ENCODE results near the gene CDV3. TPM values are rescaled to one million over a fixed set of nuclear protein-coding genes. Genes with fewer than 3 reads are reported as not detected.

CDV3 gene
- polyA plus RNA-seq, 6 donors from 2014 or later = 29.6 to 50.0 (median 38.7) TPM

GRCh38 chr3:133572158-133573053 lies 1.1 kb upstream of the CDV3 start:
- peaks cover 46 to 72% (median 48%) of the 10 kb centered on the region in 3 donors for H3K4me1 Mint-ChIP-seq
- ATAC-seq (ENCODE audit: low read depth in 2 of 2) (peak; percentile 26 to 37), DNase-seq (peak; percentile 79)
- H3K27ac Mint-ChIP-seq = peak overlapping the region; percentile 93 to 99 (median 99)
- no peaks in the 10 kb centered on the region for H3K9me3 Mint-ChIP-seq
- peaks cover 0 to 4% of the 10 kb centered on the region in 2 donors for H3K36me3 Mint-ChIP-seq
- H3K27me3 Mint-ChIP-seq = no peaks in the 10 kb centered on the region
- peak overlapping the region; percentile 78 to 99 (median 92) for H3K4me3 Mint-ChIP-seq

GRCh38 chr3:133573054-133573628 lies 345 bp upstream of the CDV3 start:
- H3K27ac Mint-ChIP-seq = peak overlapping the region; percentile 93 to 99 (median 99)
- ATAC-seq (ENCODE audit: low read depth in 2 of 2) = peak; percentile 72 to 75
- H3K36me3 Mint-ChIP-seq = peaks cover 0 to 4% of the 10 kb centered on the region in 2 donors
- DNase-seq = peak; percentile 100
- H3K4me1 Mint-ChIP-seq = peaks cover 47 to 73% (median 55%) of the 10 kb centered on the region in 3 donors
- peak overlapping the region; percentile 78 to 99 (median 92) for H3K4me3 Mint-ChIP-seq
- H3K9me3 Mint-ChIP-seq = no peaks in the 10 kb centered on the region
- H3K27me3 Mint-ChIP-seq = no peaks in the 10 kb centered on the region

- peak overlapping the region; percentile 78 to 96 (median 90) for H3K4me3 Mint-ChIP-seq
- no peaks in the 10 kb centered on the region for H3K9me3 Mint-ChIP-seq
- peaks cover 0 to 4% of the 10 kb centered on the region in 2 donors for H3K36me3 Mint-ChIP-seq
- ATAC-seq (ENCODE audit: low read depth in 2 of 2) (peak; percentile 20 to 22), DNase-seq (peak; percentile 76)
- H3K4me1 Mint-ChIP-seq = peaks cover 48 to 80% (median 65%) of the 10 kb centered on the region in 3 donors
- H3K27me3 Mint-ChIP-seq = no peaks in the 10 kb centered on the region
- peak overlapping the region; percentile 93 to 97 (median 94) for H3K27ac Mint-ChIP-seq
Measured at GRCh38 chr3:133574260-133574881, 885 bp downstream of the CDV3 start.

GRCh38 chr3:133575086-133575485 lies 1.6 kb downstream of the CDV3 start:
- DNase-seq (no peak), ATAC-seq (ENCODE audit: low read depth in 2 of 2) (no peak)
- Mint-ChIP-seq H3K4me1 (peaks cover 48 to 79% (median 58%) of the 10 kb centered on the region in 3 donors), H3K27ac (peak overlapping the region; percentile 93 to 97 (median 94)), H3K27me3 (no peaks in the 10 kb centered on the region), H3K36me3 (peaks cover 0 to 4% of the 10 kb centered on the region in 2 donors), H3K4me3 (peak overlapping the region; percentile 78 to 96 (median 90)), H3K9me3 (no peaks in the 10 kb centered on the region)

- H3K4me1 Mint-ChIP-seq = peaks cover 48 to 74% (median 54%) of the 10 kb centered on the region in 3 donors
- H3K9me3 Mint-ChIP-seq = no peaks in the 10 kb centered on the region
- H3K27me3 Mint-ChIP-seq = no peaks in the 10 kb centered on the region
- peak overlapping the region; percentile 0 to 96 (median 82) for H3K4me3 Mint-ChIP-seq
- H3K27ac Mint-ChIP-seq = peak overlapping the region in 2 of 6 donors; percentile 7 to 57
- H3K36me3 Mint-ChIP-seq = peaks cover 0 to 4% of the 10 kb centered on the region in 2 donors
- no peak for ATAC-seq (ENCODE audit: low read depth in 2 of 2)
- no peak for DNase-seq
Measured at GRCh38 chr3:133576169-133576568, 2.7 kb downstream of the CDV3 start.

- peaks cover 40 to 63% (median 49%) of the 10 kb centered on the region in 3 donors for H3K4me1 Mint-ChIP-seq
- peaks cover 0 to 4% of the 10 kb centered on the region in 2 donors for H3K36me3 Mint-ChIP-seq
Measured at GRCh38 chr3:133578548-133579191, 5.2 kb downstream of the CDV3 start.

GRCh38 chr3:133583396-133583795 lies 9.9 kb downstream of the CDV3 start:
- peaks cover 16 to 28% (median 19%) of the 10 kb centered on the region in 3 donors for H3K4me1 Mint-ChIP-seq
- H3K27me3 Mint-ChIP-seq = no peaks in the 10 kb centered on the region
- peak overlapping the region in 4 of 6 donors; percentile 34 to 59 (median 52) for H3K27ac Mint-ChIP-seq
- peaks cover 3 to 6% of the 10 kb centered on the region in 2 donors for H3K36me3 Mint-ChIP-seq
- H3K9me3 Mint-ChIP-seq = no peaks in the 10 kb centered on the region
- ATAC-seq (ENCODE audit: low read depth in 2 of 2) (no peak), DNase-seq (no peak)
- H3K4me3 Mint-ChIP-seq = peak overlapping the region in 1 of 8 donors; percentile 64

More at GRCh38 chr3:133578548-133579191, 5.2 kb downstream of the CDV3 start:
- DNase-seq = no peak
- no peak for ATAC-seq (ENCODE audit: low read depth in 2 of 2)
- peak overlapping the region in 2 of 8 donors; percentile 26 to 77 for H3K4me3 Mint-ChIP-seq
- H3K9me3 Mint-ChIP-seq = no peaks in the 10 kb centered on the region
- peak overlapping the region in 1 of 6 donors; percentile 53 for H3K27ac Mint-ChIP-seq
- no peaks in the 10 kb centered on the region for H3K27me3 Mint-ChIP-seq

- Mint-ChIP-seq H3K27ac (peak overlapping the region in 1 of 6 donors; percentile 5), H3K9me3 (no peaks in the 10 kb centered on the region), H3K4me1 (peaks cover 5 to 18% (median 8%) of the 10 kb centered on the region in 3 donors), H3K4me3 (no peak overlapping the region), H3K27me3 (no peaks in the 10 kb centered on the region), H3K36me3 (peaks cover 10 to 15% of the 10 kb centered on the region in 2 donors)
- DNase-seq (no peak), ATAC-seq (ENCODE audit: low read depth in 2 of 2) (no peak)
Measured at GRCh38 chr3:133588035-133588434, 14.5 kb downstream of the CDV3 start.

- Mint-ChIP-seq H3K36me3 (peaks cover 10 to 15% of the 10 kb centered on the region in 2 donors), H3K4me3 (no peak overlapping the region), H3K27me3 (no peaks in the 10 kb centered on the region)
Measured at GRCh38 chr3:133588784-133589465, 15.4 kb downstream of the CDV3 start.

GRCh38 chr3:133589503-133589902 lies 16.0 kb downstream of the CDV3 start:
- H3K4me3 Mint-ChIP-seq = no peak overlapping the region
- peaks cover 10 to 15% of the 10 kb centered on the region in 2 donors for H3K36me3 Mint-ChIP-seq
- H3K27ac Mint-ChIP-seq = peak overlapping the region in 4 of 6 donors; percentile 5 to 57 (median 24)
- H3K9me3 Mint-ChIP-seq = no peaks in the 10 kb centered on the region
- no peaks in the 10 kb centered on the region for H3K27me3 Mint-ChIP-seq
- H3K4me1 Mint-ChIP-seq = peaks cover 0 to 21% (median 13%) of the 10 kb centered on the region in 3 donors
- no peak for DNase-seq
- no peak for ATAC-seq (ENCODE audit: low read depth in 2 of 2)

More at GRCh38 chr3:133588784-133589465, 15.4 kb downstream of the CDV3 start:
- Mint-ChIP-seq H3K4me1 (peaks cover 0 to 21% (median 13%) of the 10 kb centered on the region in 3 donors), H3K27ac (peak overlapping the region in 2 of 6 donors; percentile 5 to 40), H3K9me3 (no peaks in the 10 kb centered on the region)
- DNase-seq (no peak), ATAC-seq (ENCODE audit: low read depth in 2 of 2) (no peak)

- Mint-ChIP-seq H3K9me3 (no peaks in the 10 kb centered on the region), H3K4me3 (no peak overlapping the region), H3K27ac (peak overlapping the region in 1 of 6 donors; percentile 62), H3K27me3 (no peaks in the 10 kb centered on the region), H3K36me3 (peaks cover 10 to 15% of the 10 kb centered on the region in 2 donors), H3K4me1 (peaks cover 0 to 19% (median 13%) of the 10 kb centered on the region in 3 donors)
- no peak for DNase-seq
- no peak for ATAC-seq (ENCODE audit: low read depth in 2 of 2)
Measured at GRCh38 chr3:133591271-133591742, 17.8 kb downstream of the CDV3 start.

GRCh38 chr3:133592843-133593242 lies 19.4 kb downstream of the CDV3 start:
- peaks cover 9 to 15% of the 10 kb centered on the region in 2 donors for H3K36me3 Mint-ChIP-seq
- H3K27ac Mint-ChIP-seq = peak overlapping the region in 1 of 6 donors; percentile 19
- H3K9me3 Mint-ChIP-seq = no peaks in the 10 kb centered on the region
- peaks cover 0 to 19% (median 13%) of the 10 kb centered on the region in 3 donors for H3K4me1 Mint-ChIP-seq
- DNase-seq (no peak), ATAC-seq (ENCODE audit: low read depth in 2 of 2) (no peak)
- no peak overlapping the region for H3K4me3 Mint-ChIP-seq
- no peaks in the 10 kb centered on the region for H3K27me3 Mint-ChIP-seq

Measured in naive B cell (primary cell).